GM12878 (cell line): ENCODE measurements around the gene FOXK1. TPM values are rescaled to one million over a fixed set of nuclear protein-coding genes. Genes with fewer than 3 reads are reported as not detected.

Source experiments
- ATAC-seq: fragments of 200-7000 bp; cut with Tn5 transposase; 3 replicates; pipeline ENCODE4 v1.9.1; 2020; ENCODE audit warnings: mild to moderate bottlenecking, moderate library complexity
- BruUV-seq: library from RNA; stranded (reverse); fragments of 400-500 nt; replicated peaks from 2 replicates; lab custom pipeline; 2021; lab: Mats Ljungman, UMichigan
- CTCF ChIA-PET: fragments of 300-600 bp; sonication (Branson Sonifier 250); formaldehyde crosslinking; extraction: SDS; loops from one replicate; lab custom pipeline; 2021; ENCODE audit warnings: inconsistent platforms; lab: Yijun Ruan, JAX
- POLR2A ChIA-PET: fragments of 350-600 bp; formaldehyde crosslinking; extraction: SDS; loops from one replicate; lab custom pipeline; 2021; ENCODE audit warnings: inconsistent platforms; lab: Charles Lee
- RAD21 ChIA-PET: fragments of 300-600 bp; sonication (Branson Sonifier 250); formaldehyde crosslinking; loops from one replicate; lab custom pipeline; 2023; ENCODE audit warnings: antibody characterized with exemption; ENCODE audit not compliant: unreplicated experiment; lab: Charles Lee
- SMC1A ChIA-PET: fragments of 300-600 bp; sonication (Branson Sonifier 250); formaldehyde crosslinking; loops from one replicate; lab custom pipeline; 2023; ENCODE audit not compliant: unreplicated experiment, uncharacterized antibody; lab: Charles Lee
- DNase-seq: peaks from one replicate; pipeline ENCODE4 v3.0.0-alpha.2; 2011; ENCODE audit warnings: low read depth, low spot score
- FAIRE-seq: peaks from 3 replicates; lab custom pipeline; 2011; peaks lifted over from hg19 to GRCh38; lab: Jason Lieb, UNC
- H2AFZ ChIP-seq: 2 replicates; pipeline ENCODE4 v1.6.0; 2011; ENCODE audit warnings: low read depth, low read length, control low read depth; ENCODE audit not compliant: control insufficient read depth
- H3K27ac ChIP-seq: 2 replicates; pipeline ENCODE4 v1.5.1; 2011; ENCODE audit warnings: control low read depth; ENCODE audit not compliant: control insufficient read depth, insufficient read depth
- H3K27me3 ChIP-seq, 2 experiments: replicated peaks in 1 of 2; 2 replicates each; pipeline versions ENCODE4 v1.6.0 to v1.6.1; 2011; ENCODE audit warnings: low read length in 1 of 2; ENCODE audit not compliant: control insufficient read depth in 2 of 2, insufficient read depth in 2 of 2
- H3K36me3 ChIP-seq, 2 experiments: 2 replicates each; pipeline ENCODE4 v1.5.1; 2011; ENCODE audit warnings: low read length in 1 of 2; ENCODE audit not compliant: control insufficient read depth in 2 of 2, insufficient read depth in 2 of 2
- H3K4me1 ChIP-seq: 2 replicates; pipeline ENCODE4 v1.6.1; 2011; ENCODE audit warnings: mild to moderate bottlenecking, low read length, moderate library complexity, mixed read lengths; ENCODE audit not compliant: control insufficient read depth, insufficient read depth
- H3K4me2 ChIP-seq: 2 replicates; pipeline ENCODE4 v1.6.0; 2011; ENCODE audit warnings: control low read depth; ENCODE audit not compliant: control insufficient read depth, insufficient read depth
- H3K4me3 ChIP-seq: fragments of 200-600 bp; sonication (generic); 2 replicates; pipeline ENCODE4 v1.5.1; 2016
- H3K79me2 ChIP-seq: 2 replicates; pipeline ENCODE4 v1.6.0; 2011; ENCODE audit warnings: low read length; ENCODE audit not compliant: control insufficient read depth, insufficient read depth
- H3K9ac ChIP-seq: 2 replicates; pipeline ENCODE4 v1.8.0; 2011; ENCODE audit warnings: low read length, control low read depth, mixed read lengths; ENCODE audit not compliant: control insufficient read depth, insufficient read depth
- H3K9me3 ChIP-seq: replicated peaks from 3 replicates; pipeline ENCODE4 v1.5.1; 2011; ENCODE audit warnings: mild to moderate bottlenecking, low read length; ENCODE audit not compliant: control insufficient read depth, insufficient read depth
- H4K20me1 ChIP-seq: 2 replicates; pipeline ENCODE4 v1.6.0; 2011; ENCODE audit not compliant: control insufficient read depth, insufficient read depth
- CEBPB ChIP-seq, 2 experiments: fragments of 150-350 bp in 1 of 2; IDR thresholded peaks; 2 replicates each; pipeline ENCODE4 v1.6.1; 2012 to 2014; ENCODE audit warnings: low read depth in 2 of 2, low read length in 2 of 2, borderline replicate concordance in 1 of 2, inconsistent platforms in 1 of 2
- CHD4 ChIP-seq: fragments of 200-600 bp; sonication (generic); IDR thresholded peaks from 2 replicates; pipeline ENCODE4 v1.6.1; 2016; ENCODE audit warnings: mild to moderate bottlenecking
- HDAC6 ChIP-seq: fragments of 200-600 bp; sonication (generic); IDR thresholded peaks from one replicate; pipeline ENCODE4 v1.8.0; 2017; ENCODE audit warnings: antibody characterized with exemption; ENCODE audit not compliant: unreplicated experiment
- MEF2B ChIP-seq: fragments of 450-650 bp; IDR thresholded peaks from 2 replicates; pipeline ENCODE4 v1.6.1; 2018; ENCODE audit warnings: mild to moderate bottlenecking, moderate library complexity; ENCODE audit not compliant: partially characterized antibody, poor library complexity, severe bottlenecking
- RAD51 ChIP-seq: fragments of 450-650 bp; IDR thresholded peaks from 2 replicates; pipeline ENCODE4 v1.6.1; 2016; ENCODE audit warnings: moderate library complexity, mild to moderate bottlenecking, inconsistent platforms
- SP1 ChIP-seq: IDR thresholded peaks from one replicate; pipeline ENCODE4 v1.6.1; 2011; ENCODE audit warnings: low read depth, low read length
- SPI1 ChIP-seq: IDR thresholded peaks from 2 replicates; pipeline ENCODE4 v1.6.1; 2011; ENCODE audit warnings: low read depth, mild to moderate bottlenecking, low read length, moderate library complexity, borderline replicate concordance; ENCODE audit not compliant: insufficient read depth
- TAF1 ChIP-seq: IDR thresholded peaks from 2 replicates; pipeline ENCODE4 v1.6.1; 2011; ENCODE audit warnings: mild to moderate bottlenecking, low read depth, low read length, borderline replicate concordance
- ZNF207 ChIP-seq: fragments of 450-650 bp; IDR thresholded peaks from 2 replicates; pipeline ENCODE4 v1.6.1; 2014; ENCODE audit warnings: antibody characterized with exemption, mild to moderate bottlenecking, borderline replicate concordance
- WGBS: methylation state at CpG from one replicate; pipeline ENCODE4 v1.1.6; 2016; ENCODE audit warnings: low lambda C conversion rate; ENCODE audit not compliant: insufficient replicate concordance, insufficient coverage; ENCODE audit errors: missing lambda C conversion rate; 5-methylcytosine and 5-hydroxymethylcytosine counted together
- in situ Hi-C: fragments of 300-500 bp; cut with MboI; formaldehyde crosslinking; loops from 9 replicates; pipeline ENCODE4 v1.14.3; 2018; ENCODE audit warnings: mixed read lengths
- intact Hi-C: fragments of 100-400 bp; cut with micrococcal nuclease; formaldehyde crosslinking; loops from one replicate; pipeline ENCODE4 v1.14.2; 2022; ENCODE audit not compliant: unreplicated experiment
- polyA plus RNA-seq, 11 experiments: library from polyadenylated mRNA; depleted of rRNA in 4 of 11; unstranded in 6 of 11; stranded (reverse) in 5 of 11; fragments of >200 nt; fragmentation: Nextera tagmentation in 4 of 11; fragmentation: Illumina TruSeq in 1 of 11; extraction: Ambion mirVana in 4 of 11; extraction: Trizol in 1 of 11; gene quantifications; 1 replicate in 1 of 11; 2 replicates in 10 of 11; pipeline versions ENCODE4 v1.2.1 to v1.2.3, GENCODE V29; 2011 to 2016; ENCODE audit warnings: inconsistent platforms in 2 of 11, missing spikeins in 2 of 11, low read depth in 1 of 11
- total RNA-seq, 4 experiments: library from RNA; depleted of rRNA in 3 of 4; stranded (reverse); fragments of >200 nt in 3 of 4; fragmentation: Illumina TruSeq in 1 of 4; extraction: Trizol in 1 of 4; gene quantifications; 2 replicates each; pipeline versions ENCODE4 v1.2.1 to v1.2.3, GENCODE V29; 2013 to 2021
- TF ChIP-seq, protein P1 (sequence below): fragments of 450-650 bp; formaldehyde crosslinking; IDR thresholded peaks from 2 replicates; pipeline ENCODE4 v1.5.0; 2022; ENCODE audit warnings: mild to moderate bottlenecking, missing genetic modification characterization
- TF ChIP-seq, protein P2 (sequence below): fragments of 450-650 bp; IDR thresholded peaks from 2 replicates; pipeline ENCODE4 v1.6.1; 2016; ENCODE audit warnings: mild to moderate bottlenecking
- TF ChIP-seq, protein P3 (sequence below): fragments of 450-650 bp; IDR thresholded peaks from 2 replicates; pipeline ENCODE4 v1.6.1; 2017; ENCODE audit warnings: mild to moderate bottlenecking, moderate library complexity
- TF ChIP-seq, protein P4 (sequence below): fragments of 450-650 bp; IDR thresholded peaks from 2 replicates; pipeline ENCODE4 v1.6.1; 2017; ENCODE audit warnings: antibody characterized with exemption, mild to moderate bottlenecking, moderate library complexity

FOXK1 gene
- total and polyA plus RNA-seq, 10 of the 15 experiments (the other 5 are each of a cell fraction or from before 2014, with no cell fraction given): 0.24 to 31.8 (median 4.5) TPM

DNA sequence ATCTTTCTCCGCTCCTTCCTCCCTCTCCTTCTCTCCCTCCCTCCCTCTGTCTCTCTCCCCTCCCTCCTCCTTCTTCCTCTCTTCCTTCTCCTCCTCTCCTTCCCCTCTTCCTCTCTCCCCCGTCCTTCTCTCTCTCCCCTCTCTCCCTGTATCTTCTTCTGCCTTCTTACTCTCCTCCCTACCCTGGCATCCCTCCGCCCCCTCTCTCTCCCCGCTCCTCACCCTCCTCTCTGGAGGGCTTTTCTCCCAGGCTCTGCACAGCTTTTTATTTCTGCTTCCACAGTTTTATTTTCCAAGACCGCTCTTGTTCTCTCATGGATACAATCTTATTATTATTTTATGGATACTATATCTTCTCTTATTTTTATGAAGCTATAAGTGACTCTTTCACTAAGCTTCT is 125.9 kb downstream of the FOXK1 start:
- CTCF ChIA-PET: no interaction called here
- RAD21 ChIA-PET: no interaction called here
- Histone ChIP-seq H3K27ac (no peak overlapping the region), H3K4me1 (no peaks in the 10 kb centered on the region), H3K36me3 (no peaks in the 10 kb centered on the region), H3K4me2 (no peak overlapping the region), H2AFZ (no peak overlapping the region), H3K27me3 (no peaks in the 10 kb centered on the region), H4K20me1 (no peaks in the 10 kb centered on the region), H3K9ac (no peak overlapping the region), H3K4me3 (no peak overlapping the region), H3K9me3 (no peaks in the 10 kb centered on the region; the same call in 2 of the 3 replicates), H3K79me2 (no peaks in the 10 kb centered on the region)
- FAIRE-seq (no peak), ATAC-seq (no peak), DNase-seq (no peak)
- intact Hi-C loops: no loop called here
- SMC1A ChIA-PET: no interaction called here
- BruUV-seq: no TSS peak
- in situ Hi-C loops: no loop called here
- 52% methylated on average over 5 of the region's 5 CpGs for WGBS
- POLR2A ChIA-PET: no interaction called here
- TF ChIP-seq MEF2B (no peak), SPI1 (no peak), CHD4 (no peak), TAF1 (no peak), RAD51 (no peak), CEBPB (IDR thresholded peaks at IDR 0.05; ENCODE audit: borderline replicate concordance in 1 of 2, low read depth in 2 of 2, low read length in 2 of 2) (no peak), SP1 (no peak), HDAC6 (no peak), ZNF207 (no peak)
- TF ChIP-seq, protein P1, sequence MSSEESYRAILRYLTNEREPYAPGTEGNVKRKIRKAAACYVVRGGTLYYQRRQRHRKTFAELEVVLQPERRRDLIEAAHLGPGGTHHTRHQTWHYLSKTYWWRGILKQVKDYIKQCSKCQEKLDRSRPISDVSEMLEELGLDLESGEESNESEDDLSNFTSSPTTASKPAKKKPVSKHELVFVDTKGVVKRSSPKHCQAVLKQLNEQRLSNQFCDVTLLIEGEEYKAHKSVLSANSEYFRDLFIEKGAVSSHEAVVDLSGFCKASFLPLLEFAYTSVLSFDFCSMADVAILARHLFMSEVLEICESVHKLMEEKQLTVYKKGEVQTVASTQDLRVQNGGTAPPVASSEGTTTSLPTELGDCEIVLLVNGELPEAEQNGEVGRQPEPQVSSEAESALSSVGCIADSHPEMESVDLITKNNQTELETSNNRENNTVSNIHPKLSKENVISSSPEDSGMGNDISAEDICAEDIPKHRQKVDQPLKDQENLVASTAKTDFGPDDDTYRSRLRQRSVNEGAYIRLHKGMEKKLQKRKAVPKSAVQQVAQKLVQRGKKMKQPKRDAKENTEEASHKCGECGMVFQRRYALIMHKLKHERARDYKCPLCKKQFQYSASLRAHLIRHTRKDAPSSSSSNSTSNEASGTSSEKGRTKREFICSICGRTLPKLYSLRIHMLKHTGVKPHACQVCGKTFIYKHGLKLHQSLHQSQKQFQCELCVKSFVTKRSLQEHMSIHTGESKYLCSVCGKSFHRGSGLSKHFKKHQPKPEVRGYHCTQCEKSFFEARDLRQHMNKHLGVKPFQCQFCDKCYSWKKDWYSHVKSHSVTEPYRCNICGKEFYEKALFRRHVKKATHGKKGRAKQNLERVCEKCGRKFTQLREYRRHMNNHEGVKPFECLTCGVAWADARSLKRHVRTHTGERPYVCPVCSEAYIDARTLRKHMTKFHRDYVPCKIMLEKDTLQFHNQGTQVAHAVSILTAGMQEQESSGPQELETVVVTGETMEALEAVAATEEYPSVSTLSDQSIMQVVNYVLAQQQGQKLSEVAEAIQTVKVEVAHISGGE (CRISPR knock-in tag): no peak
- TF ChIP-seq, protein P2, sequence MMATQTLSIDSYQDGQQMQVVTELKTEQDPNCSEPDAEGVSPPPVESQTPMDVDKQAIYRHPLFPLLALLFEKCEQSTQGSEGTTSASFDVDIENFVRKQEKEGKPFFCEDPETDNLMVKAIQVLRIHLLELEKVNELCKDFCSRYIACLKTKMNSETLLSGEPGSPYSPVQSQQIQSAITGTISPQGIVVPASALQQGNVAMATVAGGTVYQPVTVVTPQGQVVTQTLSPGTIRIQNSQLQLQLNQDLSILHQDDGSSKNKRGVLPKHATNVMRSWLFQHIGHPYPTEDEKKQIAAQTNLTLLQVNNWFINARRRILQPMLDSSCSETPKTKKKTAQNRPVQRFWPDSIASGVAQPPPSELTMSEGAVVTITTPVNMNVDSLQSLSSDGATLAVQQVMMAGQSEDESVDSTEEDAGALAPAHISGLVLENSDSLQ: no peak
- TF ChIP-seq, protein P3, sequence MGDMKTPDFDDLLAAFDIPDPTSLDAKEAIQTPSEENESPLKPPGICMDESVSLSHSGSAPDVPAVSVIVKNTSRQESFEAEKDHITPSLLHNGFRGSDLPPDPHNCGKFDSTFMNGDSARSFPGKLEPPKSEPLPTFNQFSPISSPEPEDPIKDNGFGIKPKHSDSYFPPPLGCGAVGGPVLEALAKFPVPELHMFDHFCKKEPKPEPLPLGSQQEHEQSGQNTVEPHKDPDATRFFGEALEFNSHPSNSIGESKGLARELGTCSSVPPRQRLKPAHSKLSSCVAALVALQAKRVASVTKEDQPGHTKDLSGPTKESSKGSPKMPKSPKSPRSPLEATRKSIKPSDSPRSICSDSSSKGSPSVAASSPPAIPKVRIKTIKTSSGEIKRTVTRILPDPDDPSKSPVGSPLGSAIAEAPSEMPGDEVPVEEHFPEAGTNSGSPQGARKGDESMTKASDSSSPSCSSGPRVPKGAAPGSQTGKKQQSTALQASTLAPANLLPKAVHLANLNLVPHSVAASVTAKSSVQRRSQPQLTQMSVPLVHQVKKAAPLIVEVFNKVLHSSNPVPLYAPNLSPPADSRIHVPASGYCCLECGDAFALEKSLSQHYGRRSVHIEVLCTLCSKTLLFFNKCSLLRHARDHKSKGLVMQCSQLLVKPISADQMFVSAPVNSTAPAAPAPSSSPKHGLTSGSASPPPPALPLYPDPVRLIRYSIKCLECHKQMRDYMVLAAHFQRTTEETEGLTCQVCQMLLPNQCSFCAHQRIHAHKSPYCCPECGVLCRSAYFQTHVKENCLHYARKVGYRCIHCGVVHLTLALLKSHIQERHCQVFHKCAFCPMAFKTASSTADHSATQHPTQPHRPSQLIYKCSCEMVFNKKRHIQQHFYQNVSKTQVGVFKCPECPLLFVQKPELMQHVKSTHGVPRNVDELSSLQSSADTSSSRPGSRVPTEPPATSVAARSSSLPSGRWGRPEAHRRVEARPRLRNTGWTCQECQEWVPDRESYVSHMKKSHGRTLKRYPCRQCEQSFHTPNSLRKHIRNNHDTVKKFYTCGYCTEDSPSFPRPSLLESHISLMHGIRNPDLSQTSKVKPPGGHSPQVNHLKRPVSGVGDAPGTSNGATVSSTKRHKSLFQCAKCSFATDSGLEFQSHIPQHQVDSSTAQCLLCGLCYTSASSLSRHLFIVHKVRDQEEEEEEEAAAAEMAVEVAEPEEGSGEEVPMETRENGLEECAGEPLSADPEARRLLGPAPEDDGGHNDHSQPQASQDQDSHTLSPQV: no peak
- TF ChIP-seq, protein P4, sequence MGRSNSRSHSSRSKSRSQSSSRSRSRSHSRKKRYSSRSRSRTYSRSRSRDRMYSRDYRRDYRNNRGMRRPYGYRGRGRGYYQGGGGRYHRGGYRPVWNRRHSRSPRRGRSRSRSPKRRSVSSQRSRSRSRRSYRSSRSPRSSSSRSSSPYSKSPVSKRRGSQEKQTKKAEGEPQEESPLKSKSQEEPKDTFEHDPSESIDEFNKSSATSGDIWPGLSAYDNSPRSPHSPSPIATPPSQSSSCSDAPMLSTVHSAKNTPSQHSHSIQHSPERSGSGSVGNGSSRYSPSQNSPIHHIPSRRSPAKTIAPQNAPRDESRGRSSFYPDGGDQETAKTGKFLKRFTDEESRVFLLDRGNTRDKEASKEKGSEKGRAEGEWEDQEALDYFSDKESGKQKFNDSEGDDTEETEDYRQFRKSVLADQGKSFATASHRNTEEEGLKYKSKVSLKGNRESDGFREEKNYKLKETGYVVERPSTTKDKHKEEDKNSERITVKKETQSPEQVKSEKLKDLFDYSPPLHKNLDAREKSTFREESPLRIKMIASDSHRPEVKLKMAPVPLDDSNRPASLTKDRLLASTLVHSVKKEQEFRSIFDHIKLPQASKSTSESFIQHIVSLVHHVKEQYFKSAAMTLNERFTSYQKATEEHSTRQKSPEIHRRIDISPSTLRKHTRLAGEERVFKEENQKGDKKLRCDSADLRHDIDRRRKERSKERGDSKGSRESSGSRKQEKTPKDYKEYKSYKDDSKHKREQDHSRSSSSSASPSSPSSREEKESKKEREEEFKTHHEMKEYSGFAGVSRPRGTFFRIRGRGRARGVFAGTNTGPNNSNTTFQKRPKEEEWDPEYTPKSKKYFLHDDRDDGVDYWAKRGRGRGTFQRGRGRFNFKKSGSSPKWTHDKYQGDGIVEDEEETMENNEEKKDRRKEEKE: no peak
